GM10248 (cell line): ENCODE data around the gene TARS2.

Experiments
- CTCF ChIA-PET: fragments of 300-600 bp; sonication (Branson Sonifier 250); formaldehyde crosslinking; extraction: SDS; loops from one replicate; lab custom pipeline; 2021; ENCODE audit warnings: antibody characterized with exemption; lab: Yijun Ruan, JAX
- POLR2A ChIA-PET: fragments of 350-650 bp; sonication (Branson Sonifier 250); formaldehyde crosslinking; extraction: SDS; loops from one replicate; lab custom pipeline; 2020; ENCODE audit warnings: antibody characterized with exemption; lab: Yijun Ruan, JAX
- DNase-seq: peaks from one replicate; pipeline ENCODE4 v3.0.0; 2012; ENCODE audit errors: extremely low spot score
- CTCF ChIP-seq: IDR thresholded peaks from 2 replicates; pipeline ENCODE4 v1.5.1; 2012; ENCODE audit warnings: mild to moderate bottlenecking, low read depth; ENCODE audit errors: extremely low read depth, missing control alignments, control extremely low read depth

The TARS2 gene

GRCh38 chr1:150548324-150548631 lies 61.1 kb downstream of the TARS2 start:
- no peak for DNase-seq
- no peak for TF ChIP-seq CTCF
- POLR2A ChIA-PET: no interaction called here
- CTCF ChIA-PET: interaction anchor here (0.9 to 9.0 kb wide), 5 partner anchors 11 to 32 kb away, joined by 3 to 100 read pairs (median 5); partner anchors contain the start of gene FALEC

- POLR2A ChIA-PET: interaction anchor here (1.0 kb wide), 1 partner anchor 31 kb away, joined by 3 read pairs; the partner anchor contains the start of gene MCL1
- CTCF ChIA-PET: interaction anchor here (0.9 to 9.0 kb wide), 5 partner anchors 12 to 33 kb away, joined by 3 to 100 read pairs (median 5); partner anchors contain the start of gene FALEC
- TF ChIP-seq CTCF: no peak
- peak; percentile 70 for DNase-seq
Measured at GRCh38 chr1:150548632-150549495, 61.6 kb downstream of the TARS2 start, which contains the start of gene ADAMTSL4. Gene ADAMTSL4, plus strand, starts transcription at chr1:150549408. Its CDS starts 2,881 bp downstream, at chr1:150552289.

- no peak for DNase-seq
- ChIA-PET POLR2A (interaction anchor here (1.0 kb wide), 1 partner anchor 30 kb away, joined by 3 read pairs; the partner anchor contains the start of gene MCL1), CTCF (interaction anchor here (1.4 to 9.0 kb wide), 3 partner anchors 11 to 16 kb away, joined by 5 to 100 read pairs (median 47); no protein-coding TSS in a partner anchor)
- TF ChIP-seq CTCF: no peak
Measured at GRCh38 chr1:150549496-150550221, 62.4 kb downstream of the TARS2 start.

- ChIA-PET POLR2A (interaction anchor here (1.0 kb wide), 1 partner anchor 29 kb away, joined by 3 read pairs; the partner anchor contains the start of gene MCL1), CTCF (interaction anchor here (7.9 to 9.0 kb wide), 2 partner anchors 11 to 17 kb away, joined by 47 to 100 read pairs; no protein-coding TSS in a partner anchor)
- DNase-seq: no peak
- TF ChIP-seq CTCF: no peak
Measured at GRCh38 chr1:150550222-150551050, 63.2 kb downstream of the TARS2 start.

GRCh38 chr1:150551051-150551783 lies 64.0 kb downstream of the TARS2 start:
- no peak for DNase-seq
- CTCF ChIA-PET: interaction anchor here (1.0 to 9.0 kb wide), 4 partner anchors 10 to 297 kb away, joined by 3 to 100 read pairs (median 25); partner anchors contain the start of gene TARS2
- POLR2A ChIA-PET: interaction anchor here (0.5 to 1.2 kb wide), 2 partner anchors 11 to 473 kb away, joined by 4 to 6 read pairs; no protein-coding TSS in a partner anchor
- no peak for TF ChIP-seq CTCF
